Suprapubic skin (tissue), 4 donors: Measurements from ENCODE around the gene ZSWIM9. TPM values are rescaled to one million over a fixed set of nuclear protein-coding genes. Genes with fewer than 3 reads are reported as not detected.

Source experiments
- DNase-seq, 2 donors: peaks; one replicate each; pipeline ENCODE4 v3.0.0-alpha.2; 2019; ENCODE audit warnings: low spot score in 2 of 2
- H3K27ac ChIP-seq: fragments of 200-600 bp; sonication (generic); one replicate; pipeline ENCODE4 v1.5.1; 2019
- H3K27me3 ChIP-seq: fragments of 200-600 bp; sonication (generic); one replicate; pipeline ENCODE4 v1.5.1; 2019
- H3K36me3 ChIP-seq: fragments of 200-600 bp; sonication (generic); one replicate; pipeline ENCODE4 v1.5.1; 2019
- H3K4me1 ChIP-seq: fragments of 200-600 bp; sonication (generic); one replicate; pipeline ENCODE4 v1.5.1; 2019
- H3K4me3 ChIP-seq: fragments of 200-600 bp; sonication (generic); one replicate; pipeline ENCODE4 v1.5.1; 2019; ENCODE audit warnings: mild to moderate bottlenecking
- H3K9me3 ChIP-seq: fragments of 200-600 bp; sonication (generic); one replicate; pipeline ENCODE4 v1.5.1; 2019
- EP300 ChIP-seq: sonication (generic); formaldehyde crosslinking; IDR thresholded peaks from one replicate; pipeline ENCODE4 v1.6.1; 2017; ENCODE audit warnings: antibody characterized with exemption
- POLR2A ChIP-seq, 2 donors: fragments of 450-650 bp; IDR thresholded peaks; one replicate each; pipeline ENCODE4 v1.6.1; 2017; ENCODE audit warnings: antibody characterized with exemption in 2 of 2, mild to moderate bottlenecking in 2 of 2, moderate library complexity in 2 of 2
- POLR2AphosphoS5 ChIP-seq, 3 donors: sonication (generic); formaldehyde crosslinking; IDR thresholded peaks; one replicate each; pipeline ENCODE4 v1.6.1; 2017; ENCODE audit warnings: antibody characterized with exemption in 3 of 3
- WGBS: methylation state at CpG from one replicate; pipeline ENCODE4 v1.1.5; 2018; 5-methylcytosine and 5-hydroxymethylcytosine counted together
- total RNA-seq, 4 donors: library from RNA; depleted of rRNA; stranded (reverse); fragments of >200 nt; gene quantifications; one replicate each; pipeline ENCODE4 v1.1.0, GENCODE V29; 2016
- TF ChIP-seq, protein P1 (sequence below), 2 donors: fragments of 200-600 bp in 1 of 2; fragments of 450-650 bp in 1 of 2; sonication (generic) in 1 of 2; IDR thresholded peaks; one replicate each; pipeline ENCODE4 v1.5.1; 2016 to 2019; ENCODE audit warnings: antibody characterized with exemption in 2 of 2, mild to moderate bottlenecking in 1 of 2, moderate library complexity in 1 of 2

Gene ZSWIM9
- total RNA-seq, 4 donors from 2014 or later: 2.2 to 5.0 (median 4.0) TPM

DNA sequence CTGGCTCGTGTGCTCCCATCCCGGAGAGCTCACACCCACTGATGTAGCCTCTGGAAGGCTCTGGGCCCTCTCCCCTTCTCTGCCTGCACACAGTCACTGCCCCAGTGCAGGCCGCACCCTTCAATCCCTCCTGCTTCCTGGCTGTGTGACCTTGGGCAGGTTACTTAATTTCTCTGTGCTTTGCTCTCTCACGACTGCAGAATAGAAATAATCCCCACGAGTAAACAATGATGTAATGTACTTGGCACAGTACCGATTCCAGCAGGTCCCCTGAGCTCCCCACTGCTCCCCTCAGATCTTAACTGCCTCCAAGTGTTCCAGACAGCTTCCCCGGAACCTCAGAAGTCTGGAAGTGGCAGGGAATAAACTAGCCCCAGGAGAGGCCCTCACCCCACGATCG, 16.5 kb upstream of the ZSWIM9 start:
- 67% methylated on average over 9 of the region's 9 CpGs for WGBS

DNA sequence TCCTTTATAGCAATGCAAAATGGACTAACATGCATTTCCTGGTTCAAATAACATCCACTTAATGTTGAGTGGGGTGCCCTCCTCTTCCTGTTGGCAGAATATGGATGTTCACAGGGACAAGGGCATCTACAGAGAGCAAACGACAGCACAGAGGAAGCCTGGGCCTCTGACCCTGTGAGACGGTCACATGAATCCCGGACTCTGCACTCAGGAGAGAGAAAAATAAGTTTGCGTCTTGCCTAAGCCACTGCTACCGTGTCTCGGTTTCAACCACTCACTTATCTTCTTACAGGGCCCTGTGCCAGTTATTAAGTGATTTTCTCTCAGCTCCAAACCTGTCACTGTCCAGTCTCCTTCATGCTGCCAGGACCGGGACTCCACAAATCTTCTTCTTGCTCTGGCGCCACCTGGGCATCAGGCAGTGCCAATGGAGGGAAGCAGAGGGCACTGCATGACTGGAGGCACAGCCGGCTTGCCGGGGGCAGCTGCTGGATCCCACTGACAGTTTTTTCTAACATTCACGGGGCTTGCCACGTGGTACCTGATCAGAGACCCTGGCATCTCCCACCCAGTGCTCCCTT, 12.2 kb upstream of the ZSWIM9 start:
- no peaks in the 10 kb centered on the region for H3K9me3 ChIP-seq
- H3K36me3 ChIP-seq: peaks cover 37% of the 10 kb centered on the region
- TF ChIP-seq, protein P1, sequence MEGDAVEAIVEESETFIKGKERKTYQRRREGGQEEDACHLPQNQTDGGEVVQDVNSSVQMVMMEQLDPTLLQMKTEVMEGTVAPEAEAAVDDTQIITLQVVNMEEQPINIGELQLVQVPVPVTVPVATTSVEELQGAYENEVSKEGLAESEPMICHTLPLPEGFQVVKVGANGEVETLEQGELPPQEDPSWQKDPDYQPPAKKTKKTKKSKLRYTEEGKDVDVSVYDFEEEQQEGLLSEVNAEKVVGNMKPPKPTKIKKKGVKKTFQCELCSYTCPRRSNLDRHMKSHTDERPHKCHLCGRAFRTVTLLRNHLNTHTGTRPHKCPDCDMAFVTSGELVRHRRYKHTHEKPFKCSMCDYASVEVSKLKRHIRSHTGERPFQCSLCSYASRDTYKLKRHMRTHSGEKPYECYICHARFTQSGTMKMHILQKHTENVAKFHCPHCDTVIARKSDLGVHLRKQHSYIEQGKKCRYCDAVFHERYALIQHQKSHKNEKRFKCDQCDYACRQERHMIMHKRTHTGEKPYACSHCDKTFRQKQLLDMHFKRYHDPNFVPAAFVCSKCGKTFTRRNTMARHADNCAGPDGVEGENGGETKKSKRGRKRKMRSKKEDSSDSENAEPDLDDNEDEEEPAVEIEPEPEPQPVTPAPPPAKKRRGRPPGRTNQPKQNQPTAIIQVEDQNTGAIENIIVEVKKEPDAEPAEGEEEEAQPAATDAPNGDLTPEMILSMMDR (IDR thresholded peaks at IDR 0.05): no peak
- no peak for TF ChIP-seq EP300
- TF ChIP-seq POLR2AphosphoS5 (IDR thresholded peaks at IDR 0.05): no peak
- no peak for TF ChIP-seq POLR2A (IDR thresholded peaks at IDR 0.05)
- no peaks in the 10 kb centered on the region for H3K4me1 ChIP-seq
- no peaks in the 10 kb centered on the region for H3K27me3 ChIP-seq
- H3K4me3 ChIP-seq: no peak overlapping the region
- no peak for DNase-seq
- WGBS: 87% methylated on average over 12 of the region's 12 CpGs
- no peak overlapping the region for H3K27ac ChIP-seq

More for the DNA sequence above, 16.5 kb upstream of the ZSWIM9 start:
- peaks cover 28% of the 10 kb centered on the region for H3K36me3 ChIP-seq
- DNase-seq: no peak
- no peaks in the 10 kb centered on the region for H3K9me3 ChIP-seq
- no peak overlapping the region for H3K27ac ChIP-seq
- TF ChIP-seq EP300 (no peak), POLR2A (IDR thresholded peaks at IDR 0.05) (no peak), POLR2AphosphoS5 (IDR thresholded peaks at IDR 0.05) (no peak)
- TF ChIP-seq, protein P1 (IDR thresholded peaks at IDR 0.05): no peak
- no peaks in the 10 kb centered on the region for H3K27me3 ChIP-seq
- no peaks in the 10 kb centered on the region for H3K4me1 ChIP-seq
- H3K4me3 ChIP-seq: no peak overlapping the region

DNA sequence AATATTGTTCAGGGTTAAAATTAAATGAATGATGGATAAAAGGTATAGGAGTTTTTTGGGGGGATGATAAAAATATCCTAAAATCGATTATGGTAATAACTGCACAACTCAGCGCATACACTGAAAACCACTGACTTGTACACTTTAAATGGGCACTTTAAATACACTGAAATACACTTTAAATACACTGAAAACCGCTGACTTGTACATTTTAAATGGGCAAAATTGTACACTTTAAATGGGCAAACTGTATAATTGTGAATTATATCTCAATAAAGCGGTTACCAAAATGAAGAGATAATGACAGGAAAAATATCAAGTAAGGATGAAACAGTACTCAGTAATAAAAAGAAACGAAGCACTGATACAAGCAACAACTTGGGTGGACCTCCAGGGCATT, 1.8 kb upstream of the ZSWIM9 start:
- H3K36me3 ChIP-seq: peaks cover 13% of the 10 kb centered on the region
- TF ChIP-seq EP300 (no peak), POLR2AphosphoS5 (IDR thresholded peaks at IDR 0.05) (no peak), POLR2A (IDR thresholded peaks at IDR 0.05) (no peak)
- TF ChIP-seq, protein P1 (IDR thresholded peaks at IDR 0.05): no peak
- no peak for DNase-seq
- H3K9me3 ChIP-seq: no peaks in the 10 kb centered on the region
- H3K4me3 ChIP-seq: no peak overlapping the region
- 69% methylated on average over 5 of the region's 5 CpGs for WGBS
- H3K4me1 ChIP-seq: peaks cover 23% of the 10 kb centered on the region
- H3K27me3 ChIP-seq: no peaks in the 10 kb centered on the region
- no peak overlapping the region for H3K27ac ChIP-seq

DNA sequence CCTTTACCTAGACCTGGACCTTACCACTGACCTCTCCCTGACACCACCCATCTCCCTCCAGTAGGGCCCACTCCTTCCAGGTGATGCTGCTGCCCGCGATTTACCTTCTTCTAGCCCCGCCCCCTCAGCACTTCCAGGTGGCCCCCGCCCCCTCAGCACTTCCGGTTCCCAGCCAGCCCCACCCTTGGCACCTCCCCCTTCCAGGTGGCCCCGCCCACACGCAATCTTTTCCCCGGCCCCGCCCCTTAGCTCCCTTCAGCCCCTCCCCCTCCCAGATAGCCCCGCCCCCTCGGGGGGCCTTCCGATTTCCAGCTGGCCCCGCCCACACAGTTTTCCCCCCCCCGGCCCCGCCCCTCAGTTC, 922 bp upstream of the ZSWIM9 start:
- H3K4me1 ChIP-seq: peaks cover 23% of the 10 kb centered on the region
- H3K9me3 ChIP-seq: no peaks in the 10 kb centered on the region
- no peak for TF ChIP-seq EP300
- no peak for TF ChIP-seq POLR2A (IDR thresholded peaks at IDR 0.05)
- TF ChIP-seq, protein P1 (IDR thresholded peaks at IDR 0.05): no peak
- no peak for TF ChIP-seq POLR2AphosphoS5 (IDR thresholded peaks at IDR 0.05)
- peak overlapping the region; percentile 69 for H3K4me3 ChIP-seq
- H3K27me3 ChIP-seq: no peaks in the 10 kb centered on the region
- peak overlapping the region; percentile 81 for H3K27ac ChIP-seq
- WGBS: 2% methylated on average over 12 of the region's 15 CpGs
- DNase-seq: peak; percentile 86 to 89
- H3K36me3 ChIP-seq: peaks cover 16% of the 10 kb centered on the region

DNA sequence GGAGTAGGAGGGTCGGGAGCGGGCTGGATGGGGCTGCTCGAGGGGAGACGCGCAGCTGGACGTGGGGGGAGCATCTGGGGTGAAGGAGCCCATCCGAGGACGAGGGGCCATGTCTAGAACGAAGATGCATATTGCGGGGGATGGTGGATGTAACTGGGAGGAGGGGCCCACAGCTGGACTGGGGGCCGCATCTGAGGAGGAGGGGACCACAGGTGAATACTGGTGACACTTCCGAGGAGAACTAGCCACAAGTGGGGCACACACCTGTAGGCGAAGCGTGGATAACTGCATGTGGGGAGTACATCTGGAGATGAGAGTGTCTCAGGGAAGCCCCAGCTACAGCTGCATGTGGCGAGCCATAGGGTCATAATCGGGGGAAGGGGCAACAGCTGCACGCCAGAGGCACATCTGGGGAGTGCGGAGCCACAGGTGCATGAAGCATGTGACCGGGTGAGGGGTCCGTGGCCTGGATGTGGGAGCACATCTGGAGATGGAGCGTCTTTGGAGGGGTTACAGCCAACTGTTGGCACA, 402 bp downstream of the ZSWIM9 start:
- TF ChIP-seq EP300 (no peak), POLR2A (IDR thresholded peaks at IDR 0.05) (no peak), POLR2AphosphoS5 (IDR thresholded peaks at IDR 0.05) (no peak)
- TF ChIP-seq, protein P1 (IDR thresholded peaks at IDR 0.05): no peak
- DNase-seq: no peak
- Histone ChIP-seq H3K4me3 (peak overlapping the region; percentile 69), H3K27ac (peak overlapping the region; percentile 81), H3K4me1 (peaks cover 19% of the 10 kb centered on the region), H3K36me3 (peaks cover 22% of the 10 kb centered on the region), H3K9me3 (no peaks in the 10 kb centered on the region), H3K27me3 (no peaks in the 10 kb centered on the region)
- 4% methylated on average over 21 of the region's 21 CpGs for WGBS
